ENCODE results near the gene RBM42. TPM values are rescaled to one million over a fixed set of nuclear protein-coding genes. Genes with fewer than 3 reads are reported as not detected.
"Not testable (repeated sequence)": the region's sequence is repeated elsewhere in the genome, so short reads cannot be mapped to it uniquely, and the experiment has no call there.

Gene RBM42
- total RNA-seq, 1 experiment from 2014 or later, result 87.7 TPM

DNA sequence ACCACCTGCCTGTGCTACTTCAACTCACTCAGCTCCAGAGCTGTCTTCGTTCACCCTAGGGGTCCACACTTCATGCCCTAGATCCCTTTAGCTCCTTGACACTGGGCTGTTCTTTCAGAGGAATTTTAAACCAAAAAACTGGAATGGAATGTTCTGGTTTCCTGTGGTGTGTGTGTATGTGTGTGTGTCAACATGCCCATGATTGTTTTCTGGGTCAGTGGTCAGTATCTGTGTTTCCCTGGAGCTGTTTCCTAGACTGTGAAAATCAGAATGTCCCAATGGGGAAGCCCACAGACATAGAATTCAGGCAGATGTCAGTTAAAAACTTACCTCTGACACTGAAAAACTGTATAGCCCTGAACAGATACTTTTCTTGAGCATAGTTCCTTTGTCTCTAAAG lies 41.5 kb upstream of the RBM42 start:
- no peaks in the 10 kb centered on the region for H3K36me3 Mint-ChIP-seq (ENCODE audit: insufficient read depth, unreplicated experiment)

DNA sequence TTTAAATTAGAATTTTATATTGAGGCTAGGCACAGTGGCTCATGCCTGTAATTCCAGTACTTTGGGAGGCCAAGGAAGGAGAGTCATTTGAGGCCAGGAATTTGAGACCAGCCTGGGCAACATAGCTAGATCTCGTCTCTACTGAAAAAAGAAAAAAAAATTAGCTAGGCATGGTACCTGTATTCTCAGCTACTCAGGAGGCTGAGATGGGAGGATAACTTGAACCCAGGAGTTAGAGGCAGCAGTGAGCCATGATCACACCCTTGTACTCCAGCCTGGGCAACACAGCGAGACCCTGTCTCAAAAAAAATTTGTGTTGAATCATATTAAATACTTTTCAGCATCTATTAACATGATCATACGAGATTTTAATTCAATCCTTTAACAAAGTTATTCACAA lies 38.0 kb upstream of the RBM42 start:
- Mint-ChIP-seq H3K9me3 (ENCODE audit: unreplicated experiment) (no peaks in the 10 kb centered on the region), H3K4me1 (ENCODE audit: insufficient read depth, unreplicated experiment) (no peaks in the 10 kb centered on the region), H3K4me3 (ENCODE audit: unreplicated experiment) (no peak overlapping the region), H3K36me3 (ENCODE audit: insufficient read depth, unreplicated experiment) (no peaks in the 10 kb centered on the region), H3K27ac (ENCODE audit: low read depth, unreplicated experiment) (no peak overlapping the region), H3K27me3 (ENCODE audit: insufficient read depth, unreplicated experiment) (no peaks in the 10 kb centered on the region)
- intact Hi-C loops (cut with micrococcal nuclease), result no loop called here
- BruUV-seq (replicated peaks), result no TSS peak
- no peak for TF ChIP-seq CTCF (IDR thresholded peaks at IDR 0.05; ENCODE audit: unreplicated experiment)
- POLR2A ChIA-PET, result no interaction called here
- CTCF ChIA-PET, result interaction anchor here (1.4 to 3.4 kb wide), 3 partner anchors 22 to 43 kb away, joined by 4 to 15 read pairs (median 7); partner anchors contain the start of gene HAUS5
- no peak for DNase-seq (ENCODE audit: unreplicated experiment)

More for the DNA sequence above, 41.5 kb upstream of the RBM42 start:
- DNase-seq (ENCODE audit: unreplicated experiment), result no peak
- CTCF ChIA-PET, result interaction anchor here (1.1 to 1.2 kb wide), 2 partner anchors 38 to 235 kb away, joined by 3 to 5 read pairs; no protein-coding TSS in a partner anchor
- POLR2A ChIA-PET, result interaction anchor here (0.7 kb wide), 2 partner anchors 131 to 158 kb away, joined by 3 read pairs; no protein-coding TSS in a partner anchor
- Mint-ChIP-seq H3K4me3 (ENCODE audit: unreplicated experiment) (no peak overlapping the region), H3K27ac (ENCODE audit: low read depth, unreplicated experiment) (no peak overlapping the region), H3K4me1 (ENCODE audit: insufficient read depth, unreplicated experiment) (no peaks in the 10 kb centered on the region), H3K9me3 (ENCODE audit: unreplicated experiment) (no peaks in the 10 kb centered on the region), H3K27me3 (ENCODE audit: insufficient read depth, unreplicated experiment) (peaks cover 27% of the 10 kb centered on the region)
- intact Hi-C loops (cut with micrococcal nuclease), result no loop called here
- TF ChIP-seq CTCF (IDR thresholded peaks at IDR 0.05; ENCODE audit: unreplicated experiment), result no peak
- no TSS peak for BruUV-seq (replicated peaks)

DNA sequence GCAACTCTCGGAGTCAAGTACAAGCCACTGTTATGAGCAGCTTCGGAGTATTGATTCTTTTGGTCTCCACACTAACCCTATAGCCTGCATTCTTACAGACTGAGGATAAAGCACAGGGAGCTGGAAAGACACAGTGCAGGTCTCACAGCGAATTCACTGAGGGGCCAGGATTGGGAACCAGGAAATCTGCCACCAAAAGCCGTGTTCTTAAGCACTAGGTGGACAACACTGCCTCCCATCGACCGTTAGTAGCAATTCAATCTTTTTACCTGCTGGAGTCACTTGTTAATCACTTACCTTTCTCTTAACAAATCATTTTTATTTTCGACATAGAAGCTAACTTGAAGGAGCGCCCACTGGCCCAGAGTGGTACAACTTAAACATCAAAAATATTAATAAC lies 36.6 kb upstream of the RBM42 start:
- Mint-ChIP-seq H3K4me1 (ENCODE audit: insufficient read depth, unreplicated experiment) (no peaks in the 10 kb centered on the region), H3K27ac (ENCODE audit: low read depth, unreplicated experiment) (no peak overlapping the region), H3K36me3 (ENCODE audit: insufficient read depth, unreplicated experiment) (no peaks in the 10 kb centered on the region), H3K27me3 (ENCODE audit: insufficient read depth, unreplicated experiment) (peaks cover 11% of the 10 kb centered on the region), H3K4me3 (ENCODE audit: unreplicated experiment) (no peak overlapping the region), H3K9me3 (ENCODE audit: unreplicated experiment) (no peaks in the 10 kb centered on the region)
- peak; percentile 61 for DNase-seq (ENCODE audit: unreplicated experiment)
- no TSS peak for BruUV-seq (replicated peaks)
- ChIA-PET CTCF (interaction anchor here (0.6 to 3.4 kb wide), 12 partner anchors 8 to 329 kb away, joined by 3 to 15 read pairs (median 6); partner anchors contain the start of gene DMKN), POLR2A (no interaction called here)
- peak; percentile 54 for TF ChIP-seq CTCF (IDR thresholded peaks at IDR 0.05; ENCODE audit: unreplicated experiment)
- intact Hi-C loops (cut with micrococcal nuclease), result no loop called here

GRCh38 chr19:35595026-35595425 lies 33.8 kb upstream of the RBM42 start:
- H3K27ac Mint-ChIP-seq (ENCODE audit: low read depth, unreplicated experiment); H3K9me3 Mint-ChIP-seq (ENCODE audit: unreplicated experiment); POLR2A ChIA-PET; DNase-seq (ENCODE audit: unreplicated experiment); H3K4me3 Mint-ChIP-seq (ENCODE audit: unreplicated experiment); intact Hi-C loops (cut with micrococcal nuclease); H3K36me3 Mint-ChIP-seq (ENCODE audit: insufficient read depth, unreplicated experiment); H3K4me1 Mint-ChIP-seq (ENCODE audit: insufficient read depth, unreplicated experiment); BruUV-seq (replicated peaks): not testable (repeated sequence)
- peaks cover 17% of the 10 kb centered on the region for H3K27me3 Mint-ChIP-seq (ENCODE audit: insufficient read depth, unreplicated experiment)
- CTCF ChIA-PET, result interaction anchor here (0.7 kb wide), 1 partner anchor 419 kb away, joined by 4 read pairs; no protein-coding TSS in a partner anchor

GRCh38 chr19:35595928-35596327 lies 32.9 kb upstream of the RBM42 start:
- POLR2A ChIA-PET, result no interaction called here
- H3K27ac Mint-ChIP-seq (ENCODE audit: low read depth, unreplicated experiment), result no peak overlapping the region

More at GRCh38 chr19:35595928-35596327, 32.9 kb upstream of the RBM42 start:
- no peak for DNase-seq (ENCODE audit: unreplicated experiment)
- Mint-ChIP-seq H3K36me3 (ENCODE audit: insufficient read depth, unreplicated experiment) (no peaks in the 10 kb centered on the region), H3K9me3 (ENCODE audit: unreplicated experiment) (no peaks in the 10 kb centered on the region), H3K27me3 (ENCODE audit: insufficient read depth, unreplicated experiment) (peaks cover 17% of the 10 kb centered on the region), H3K4me3 (ENCODE audit: unreplicated experiment) (no peak overlapping the region), H3K4me1 (ENCODE audit: insufficient read depth, unreplicated experiment) (no peaks in the 10 kb centered on the region)
- intact Hi-C loops (cut with micrococcal nuclease), result no loop called here
- BruUV-seq (replicated peaks), result no TSS peak
- TF ChIP-seq CTCF (IDR thresholded peaks at IDR 0.05; ENCODE audit: unreplicated experiment), result no peak
- CTCF ChIA-PET, result interaction anchor here (0.7 kb wide), 1 partner anchor 666 kb away, joined by 3 read pairs; no protein-coding TSS in a partner anchor

Data from MCF 10A (cell line).